Measurements from ENCODE around the gene TMBIM1. TPM values are rescaled to one million over a fixed set of nuclear protein-coding genes. Genes with fewer than 3 reads are reported as not detected.

TMBIM1 gene
- polyA plus RNA-seq, 3 donors = 101 to 139 (median 129) TPM

DNA sequence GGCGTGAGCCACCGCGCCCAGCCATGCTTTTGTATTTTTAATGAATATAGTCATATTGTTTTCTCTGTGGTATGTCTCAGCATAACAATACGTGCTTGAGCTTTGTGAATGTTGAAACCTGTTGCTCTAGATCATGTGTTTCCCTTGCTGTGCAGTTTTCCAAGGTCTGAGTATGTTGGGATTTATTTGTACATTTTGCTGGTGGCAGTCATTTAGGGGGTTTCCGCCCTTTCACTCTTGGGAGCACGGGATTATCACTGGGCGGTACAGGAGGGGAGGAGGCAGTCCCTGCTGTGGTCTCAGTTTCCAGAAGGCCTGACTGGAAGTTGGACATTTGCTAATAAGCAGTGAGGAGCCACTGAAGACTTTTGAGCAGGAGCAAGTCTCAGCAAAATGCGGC is 39.4 kb upstream of the TMBIM1 start:
- Mint-ChIP-seq H3K27me3 (ENCODE audit: low read depth in 3 of 3) (peaks cover 0 to 9% (median 1%) of the 10 kb centered on the region in 3 donors), H3K4me1 (peaks cover 85% of the 10 kb centered on the region), H3K36me3 (peaks cover 13 to 22% of the 10 kb centered on the region in 2 donors), H3K27ac (peak overlapping the region; percentile 95 to 99 (median 96)), H3K4me3 (peak overlapping the region; percentile 82 to 94), H3K9me3 (no peaks in the 10 kb centered on the region)
- H4K20me1 ChIP-seq (ENCODE audit: insufficient read depth, low read length) = peaks cover 5% of the 10 kb centered on the region
- no peaks in the 10 kb centered on the region for H3K27me3 ChIP-seq (ENCODE audit: control insufficient read depth in 2 of 2, insufficient read depth in 2 of 2, low read length in 2 of 2)
- no peak for TF ChIP-seq CTCF (IDR thresholded peaks at IDR 0.05)
- H3K36me3 ChIP-seq (replicated peaks in 1 of 2; ENCODE audit: control insufficient read depth in 1 of 2, insufficient read depth in 2 of 2, low read length in 2 of 2) = no peaks in the 10 kb centered on the region
- peak overlapping the region in 1 of 3 experiments; percentile 76 for H3K4me3 ChIP-seq (replicated peaks in 1 of 3; ENCODE audit: low read depth in 2 of 3, low read length in 3 of 3)
- no peak overlapping the region for H3K9ac ChIP-seq (ENCODE audit: insufficient read depth, low read length, poor library complexity, severe bottlenecking)
- WGBS (ENCODE audit: insufficient coverage) = 68% methylated on average over 8 of the region's 8 CpGs
- peak overlapping the region; percentile 42 for H2AFZ ChIP-seq (ENCODE audit: insufficient read depth, low read depth, low read length, poor library complexity, severe bottlenecking)
- no peaks in the 10 kb centered on the region for H3K9me3 ChIP-seq (replicated peaks in 1 of 2; ENCODE audit: control insufficient read depth in 1 of 2, insufficient read depth in 1 of 2, low read length in 2 of 2)
- DNase-seq = peak in 1 of 3 donors; percentile 60
- H3K79me2 ChIP-seq (ENCODE audit: insufficient read depth, low read length) = peaks cover 65% of the 10 kb centered on the region
- H3K27ac ChIP-seq (ENCODE audit: low read depth in 1 of 2, low read length in 2 of 2) = peak overlapping the region; percentile 83 to 89
- intact Hi-C loops (cut with micrococcal nuclease) = no loop called here
- peak overlapping the region; percentile 76 for H3K4me2 ChIP-seq (replicated peaks; ENCODE audit: extremely low read depth, low read length, poor library complexity, severe bottlenecking)
- peaks cover 81 to 90% of the 10 kb centered on the region in 2 donors for H3K4me1 ChIP-seq (ENCODE audit: control insufficient read depth in 1 of 2, insufficient read depth in 2 of 2, low read length in 2 of 2)

GRCh38 chr2:218329826-218330593 is 37.7 kb upstream of the TMBIM1 start:
- Mint-ChIP-seq H3K4me1 (peaks cover 96% of the 10 kb centered on the region), H3K9me3 (no peaks in the 10 kb centered on the region), H3K27me3 (ENCODE audit: low read depth in 3 of 3) (peaks cover 0 to 9% (median 1%) of the 10 kb centered on the region in 3 donors), H3K36me3 (peaks cover 15 to 22% of the 10 kb centered on the region in 2 donors), H3K4me3 (peak overlapping the region; percentile 50 to 77), H3K27ac (peak overlapping the region; percentile 64 to 90 (median 87))
- Histone ChIP-seq H3K27ac (ENCODE audit: low read depth in 1 of 2, low read length in 2 of 2) (peak overlapping the region; percentile 62 to 69), H3K36me3 (replicated peaks in 1 of 2; ENCODE audit: control insufficient read depth in 1 of 2, insufficient read depth in 2 of 2, low read length in 2 of 2) (no peaks in the 10 kb centered on the region), H3K4me1 (ENCODE audit: control insufficient read depth in 1 of 2, insufficient read depth in 2 of 2, low read length in 2 of 2) (peaks cover 99% of the 10 kb centered on the region in 2 donors), H3K9me3 (replicated peaks in 1 of 2; ENCODE audit: control insufficient read depth in 1 of 2, insufficient read depth in 1 of 2, low read length in 2 of 2) (no peaks in the 10 kb centered on the region), H3K9ac (ENCODE audit: insufficient read depth, low read length, poor library complexity, severe bottlenecking) (peak overlapping the region; percentile 28), H3K27me3 (ENCODE audit: control insufficient read depth in 2 of 2, insufficient read depth in 2 of 2, low read length in 2 of 2) (no peaks in the 10 kb centered on the region), H3K4me2 (replicated peaks; ENCODE audit: extremely low read depth, low read length, poor library complexity, severe bottlenecking) (peak overlapping the region; percentile 33), H2AFZ (ENCODE audit: insufficient read depth, low read depth, low read length, poor library complexity, severe bottlenecking) (peak overlapping the region; percentile 7), H3K4me3 (replicated peaks in 1 of 3; ENCODE audit: low read depth in 2 of 3, low read length in 3 of 3) (peak overlapping the region in 1 of 3 experiments; percentile 39), H3K79me2 (ENCODE audit: insufficient read depth, low read length) (peaks cover 70% of the 10 kb centered on the region), H4K20me1 (ENCODE audit: insufficient read depth, low read length) (peaks cover 7% of the 10 kb centered on the region)
- intact Hi-C loops (cut with micrococcal nuclease) = loop anchor here in 1 of 2 donors (5.0 kb wide), 1 partner anchor 32 kb away; no protein-coding TSS in a partner anchor
- no peak for TF ChIP-seq CTCF (IDR thresholded peaks at IDR 0.05)
- WGBS (ENCODE audit: insufficient coverage) = 17% methylated on average over 3 of the region's 8 CpGs
- peak in 1 of 3 donors; percentile 38 for DNase-seq
